ENCODE results near the gene TRMT2A. TPM values are rescaled to one million over a fixed set of nuclear protein-coding genes. Genes with fewer than 3 reads are reported as not detected.

TRMT2A gene
- total RNA-seq, 6 donors from 2014 or later: 30.3 to 146 (median 61.9) TPM

DNA sequence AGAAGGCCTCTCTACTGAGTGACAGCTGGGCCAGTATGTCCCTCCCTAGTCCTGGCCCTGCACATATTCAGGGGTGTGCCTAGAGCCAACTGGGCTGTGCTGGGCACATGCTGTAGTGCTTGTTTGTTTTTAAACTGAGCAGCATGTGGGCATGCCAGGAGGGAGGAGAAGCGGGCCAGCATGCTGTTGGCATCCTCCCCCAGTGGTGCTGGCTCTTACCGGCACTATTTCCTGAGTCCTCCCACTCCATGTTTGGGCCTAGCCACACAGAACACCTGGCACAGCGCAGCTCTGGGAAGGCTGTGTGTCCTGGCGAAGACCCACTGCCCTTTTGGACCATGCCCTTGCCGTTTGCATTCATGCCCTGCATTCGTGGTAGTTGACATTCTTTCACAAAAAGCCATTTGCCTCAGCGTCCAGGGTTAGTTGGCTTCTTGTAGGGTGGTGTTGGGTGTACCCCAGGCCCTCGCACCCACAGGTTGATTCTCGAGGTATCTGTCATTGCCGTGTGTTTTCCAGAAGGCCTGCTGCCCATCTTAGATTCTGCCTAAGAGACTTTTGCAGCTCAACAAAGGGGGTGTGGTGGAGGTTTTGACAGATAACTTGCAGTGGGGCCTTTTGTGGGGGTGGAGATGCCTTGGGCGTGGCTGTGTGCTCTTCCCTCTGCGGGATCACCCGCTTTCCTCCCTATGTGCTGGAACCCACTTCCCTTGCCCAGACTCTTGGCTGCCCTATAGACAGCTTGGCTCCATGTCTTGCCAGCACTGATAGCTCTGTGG, 23.4 kb downstream of the TRMT2A start:
- Histone ChIP-seq H3K36me3 (peaks cover 48 to 99% (median 83%) of the 10 kb centered on the region in 4 donors), H3K4me3 (no peak overlapping the region), H3K27me3 (no peaks in the 10 kb centered on the region), H3K27ac (no peak overlapping the region), H3K4me1 (no peaks in the 10 kb centered on the region), H3K9me3 (no peaks in the 10 kb centered on the region)
- ATAC-seq (ENCODE audit: low FRiP score in 2 of 2) (peak in 1 of 2 donors; percentile 14), DNase-seq (no peak)
- 88 to 95% methylated on average over 8 to 13 of the region's 13 CpGs for WGBS, 2 donors
- no peak for TF ChIP-seq POLR2A (IDR thresholded peaks at IDR 0.05)
- no peak for TF ChIP-seq POLR2AphosphoS5 (IDR thresholded peaks at IDR 0.05)
- no peak for TF ChIP-seq EP300 (IDR thresholded peaks at IDR 0.05)

DNA sequence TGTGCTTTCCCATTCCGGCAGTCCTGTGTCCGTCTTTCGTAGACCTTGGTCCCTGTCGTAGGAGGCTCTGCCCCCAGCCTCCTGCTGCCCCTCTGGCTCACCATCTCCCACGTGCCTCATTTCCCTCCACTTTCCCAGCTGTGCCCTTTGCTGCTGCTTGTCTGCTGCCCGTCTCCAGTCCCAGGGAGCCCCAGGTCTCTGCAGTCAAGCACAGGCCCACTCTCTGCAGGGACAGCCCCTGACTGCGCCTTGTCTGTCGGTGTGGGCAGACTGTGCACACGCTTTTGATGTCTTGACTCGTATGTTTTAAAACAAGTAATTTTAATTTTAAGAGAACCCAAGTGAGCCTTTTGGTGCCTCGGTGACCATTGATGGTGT, 24.6 kb downstream of the TRMT2A start:
- Histone ChIP-seq H3K9me3 (no peaks in the 10 kb centered on the region), H3K27me3 (no peaks in the 10 kb centered on the region), H3K4me3 (no peak overlapping the region), H3K27ac (no peak overlapping the region), H3K4me1 (no peaks in the 10 kb centered on the region), H3K36me3 (peaks cover 51 to 99% (median 88%) of the 10 kb centered on the region in 4 donors)
- TF ChIP-seq POLR2A (IDR thresholded peaks at IDR 0.05) (no peak), EP300 (IDR thresholded peaks at IDR 0.05) (no peak), POLR2AphosphoS5 (IDR thresholded peaks at IDR 0.05) (no peak)
- TF ChIP-seq, protein P1, sequence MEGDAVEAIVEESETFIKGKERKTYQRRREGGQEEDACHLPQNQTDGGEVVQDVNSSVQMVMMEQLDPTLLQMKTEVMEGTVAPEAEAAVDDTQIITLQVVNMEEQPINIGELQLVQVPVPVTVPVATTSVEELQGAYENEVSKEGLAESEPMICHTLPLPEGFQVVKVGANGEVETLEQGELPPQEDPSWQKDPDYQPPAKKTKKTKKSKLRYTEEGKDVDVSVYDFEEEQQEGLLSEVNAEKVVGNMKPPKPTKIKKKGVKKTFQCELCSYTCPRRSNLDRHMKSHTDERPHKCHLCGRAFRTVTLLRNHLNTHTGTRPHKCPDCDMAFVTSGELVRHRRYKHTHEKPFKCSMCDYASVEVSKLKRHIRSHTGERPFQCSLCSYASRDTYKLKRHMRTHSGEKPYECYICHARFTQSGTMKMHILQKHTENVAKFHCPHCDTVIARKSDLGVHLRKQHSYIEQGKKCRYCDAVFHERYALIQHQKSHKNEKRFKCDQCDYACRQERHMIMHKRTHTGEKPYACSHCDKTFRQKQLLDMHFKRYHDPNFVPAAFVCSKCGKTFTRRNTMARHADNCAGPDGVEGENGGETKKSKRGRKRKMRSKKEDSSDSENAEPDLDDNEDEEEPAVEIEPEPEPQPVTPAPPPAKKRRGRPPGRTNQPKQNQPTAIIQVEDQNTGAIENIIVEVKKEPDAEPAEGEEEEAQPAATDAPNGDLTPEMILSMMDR (IDR thresholded peaks at IDR 0.05): no peak
- WGBS, 2 donors: 90 to 94% methylated on average over 11 of the region's 11 CpGs
- ATAC-seq (ENCODE audit: low FRiP score in 2 of 2) (no peak), DNase-seq (no peak)

DNA sequence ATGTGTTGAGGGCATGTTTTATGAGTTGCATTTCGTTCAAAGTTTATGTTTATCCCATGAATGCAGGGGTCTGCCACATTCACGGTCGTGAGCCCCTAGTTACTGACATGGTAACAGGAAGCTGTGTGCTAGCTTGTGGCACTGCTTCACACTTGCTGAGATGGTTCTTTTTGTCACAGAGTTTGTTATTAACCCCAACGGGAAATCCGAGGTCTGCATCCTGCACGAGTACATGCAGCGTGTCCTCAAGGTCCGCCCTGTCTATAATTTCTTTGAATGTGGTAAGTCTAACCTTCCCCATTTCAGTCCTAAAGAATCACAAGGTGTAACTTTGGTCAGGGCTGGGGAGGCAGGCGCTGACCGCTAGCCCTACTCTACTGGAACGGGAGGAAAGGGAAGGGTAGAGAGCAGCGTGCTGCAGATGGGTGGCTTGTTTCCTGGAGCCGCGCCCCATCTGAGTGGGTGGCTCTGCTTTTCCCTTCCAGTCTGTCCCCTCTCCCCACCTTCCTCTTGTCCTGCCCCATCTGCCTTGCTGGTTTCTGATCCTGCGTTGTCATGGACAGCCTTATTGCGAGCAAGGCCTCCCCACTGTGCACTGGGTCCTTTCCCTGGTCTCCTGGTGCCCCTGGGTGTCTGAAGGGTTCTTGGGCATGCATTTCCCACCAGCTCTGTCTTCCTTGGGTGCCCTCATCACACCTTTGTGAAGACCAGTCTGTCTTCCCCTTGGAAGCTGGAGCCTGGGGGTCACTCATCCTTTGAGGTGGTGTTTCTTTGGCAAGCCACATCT, 25.1 kb downstream of the TRMT2A start:
- TF ChIP-seq, protein P1 (IDR thresholded peaks at IDR 0.05): no peak
- TF ChIP-seq POLR2AphosphoS5 (IDR thresholded peaks at IDR 0.05) (no peak), POLR2A (IDR thresholded peaks at IDR 0.05) (no peak), EP300 (IDR thresholded peaks at IDR 0.05) (no peak)
- Histone ChIP-seq H3K36me3 (peaks cover 57 to 100% (median 91%) of the 10 kb centered on the region in 4 donors), H3K4me1 (no peaks in the 10 kb centered on the region), H3K27me3 (no peaks in the 10 kb centered on the region), H3K9me3 (no peaks in the 10 kb centered on the region), H3K4me3 (no peak overlapping the region), H3K27ac (no peak overlapping the region)
- WGBS, 2 donors: 90 to 94% methylated on average over 16 of the region's 16 CpGs
- no peak for DNase-seq
- ATAC-seq (ENCODE audit: low FRiP score in 2 of 2): no peak

DNA sequence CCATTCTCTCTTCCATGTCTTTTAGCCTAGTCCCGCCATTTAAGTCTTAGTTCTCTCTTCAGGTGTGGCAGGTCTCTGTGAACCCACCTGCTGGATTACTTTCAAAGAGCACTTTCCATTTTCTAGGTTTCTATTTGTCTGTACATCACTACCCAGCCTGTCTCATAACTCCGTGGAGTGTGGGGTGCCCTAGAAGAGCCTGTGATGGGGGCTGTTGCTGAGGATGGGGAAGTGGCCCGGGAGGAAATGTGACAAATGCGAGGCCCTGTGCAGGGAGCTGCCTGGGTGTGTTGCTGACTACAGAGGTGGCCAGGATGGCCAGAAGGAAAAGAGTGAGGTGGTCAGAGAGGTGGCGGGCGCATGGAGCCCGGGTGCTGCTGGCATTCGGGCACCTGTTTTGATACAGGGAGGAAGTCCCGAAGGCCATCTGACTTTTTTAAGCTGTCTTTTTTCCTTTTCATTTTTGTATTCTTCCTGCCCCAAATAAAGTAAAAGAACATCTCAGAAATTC, 26.2 kb downstream of the TRMT2A start:
- no peaks in the 10 kb centered on the region for H3K9me3 ChIP-seq
- TF ChIP-seq POLR2AphosphoS5 (IDR thresholded peaks at IDR 0.05) (no peak), EP300 (IDR thresholded peaks at IDR 0.05) (no peak)
- H3K27me3 ChIP-seq: no peaks in the 10 kb centered on the region
- H3K4me1 ChIP-seq: no peaks in the 10 kb centered on the region
- H3K4me3 ChIP-seq: no peak overlapping the region
- WGBS, 2 donors: 78 to 85% methylated on average over 9 of the region's 9 CpGs
- DNase-seq: no peak
- peaks cover 66 to 100% (median 95%) of the 10 kb centered on the region in 4 donors for H3K36me3 ChIP-seq
- no peak for ATAC-seq (ENCODE audit: low FRiP score in 2 of 2)
- H3K27ac ChIP-seq: no peak overlapping the region

DNA sequence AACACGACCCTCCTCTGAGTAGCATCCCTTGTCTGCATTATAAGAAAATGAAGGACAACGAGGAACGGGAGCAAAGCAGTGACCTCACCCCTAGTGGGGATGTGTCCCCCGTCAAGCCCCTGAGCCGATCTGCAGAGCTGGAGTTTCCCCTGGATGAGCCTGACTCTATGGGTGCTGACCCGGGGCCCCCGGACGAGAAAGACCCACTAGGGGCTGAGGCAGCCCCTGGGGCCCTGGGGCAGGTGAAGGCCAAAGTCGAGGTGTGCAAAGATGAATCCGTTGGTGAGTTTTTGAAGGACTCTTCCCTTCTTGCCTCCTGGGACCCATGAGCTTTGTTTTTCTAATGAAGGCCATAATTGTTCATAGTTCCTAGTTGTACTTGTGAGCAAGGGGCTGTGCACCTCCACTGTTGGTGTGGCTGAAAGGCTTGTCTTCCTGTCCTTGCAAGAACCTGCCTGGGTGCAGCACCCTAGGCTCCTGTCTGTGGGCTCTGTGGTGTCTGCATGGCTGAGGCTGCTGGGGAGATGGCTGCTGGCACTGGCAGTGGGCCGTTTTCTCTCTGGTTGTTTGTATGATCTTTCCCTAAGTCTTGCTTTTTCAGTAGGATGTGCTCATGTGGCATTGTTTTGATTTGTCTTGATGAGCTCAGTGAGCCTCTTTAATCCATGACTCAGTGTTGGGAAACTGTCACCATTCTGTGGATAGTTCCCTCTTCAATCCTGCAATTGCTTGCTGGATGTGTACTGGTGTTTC, 26.9 kb downstream of the TRMT2A start:
- Histone ChIP-seq H3K4me3 (no peak overlapping the region), H3K27me3 (no peaks in the 10 kb centered on the region), H3K9me3 (no peaks in the 10 kb centered on the region), H3K27ac (no peak overlapping the region), H3K36me3 (peaks cover 63 to 98% (median 93%) of the 10 kb centered on the region in 4 donors), H3K4me1 (peaks cover 0 to under 1% (median under 1%) of the 10 kb centered on the region in 4 donors)
- ATAC-seq (ENCODE audit: low FRiP score in 2 of 2) (no peak), DNase-seq (no peak)
- WGBS, 2 donors: 96 to 97% methylated on average over 11 of the region's 11 CpGs
- TF ChIP-seq POLR2AphosphoS5 (IDR thresholded peaks at IDR 0.05): no peak
- no peak for TF ChIP-seq POLR2A (IDR thresholded peaks at IDR 0.05)
- TF ChIP-seq, protein P1 (IDR thresholded peaks at IDR 0.05): no peak
- no peak for TF ChIP-seq EP300 (IDR thresholded peaks at IDR 0.05)
